Measurements from ENCODE around the gene KRT80. TPM values are rescaled to one million over a fixed set of nuclear protein-coding genes. Genes with fewer than 3 reads are reported as not detected.
A peak's percentile ranks its signal among the peaks of the same experiment; 100 is the strongest.

Gene KRT80
- total RNA-seq, 1 donor from 2014 or later: not detected

DNA sequence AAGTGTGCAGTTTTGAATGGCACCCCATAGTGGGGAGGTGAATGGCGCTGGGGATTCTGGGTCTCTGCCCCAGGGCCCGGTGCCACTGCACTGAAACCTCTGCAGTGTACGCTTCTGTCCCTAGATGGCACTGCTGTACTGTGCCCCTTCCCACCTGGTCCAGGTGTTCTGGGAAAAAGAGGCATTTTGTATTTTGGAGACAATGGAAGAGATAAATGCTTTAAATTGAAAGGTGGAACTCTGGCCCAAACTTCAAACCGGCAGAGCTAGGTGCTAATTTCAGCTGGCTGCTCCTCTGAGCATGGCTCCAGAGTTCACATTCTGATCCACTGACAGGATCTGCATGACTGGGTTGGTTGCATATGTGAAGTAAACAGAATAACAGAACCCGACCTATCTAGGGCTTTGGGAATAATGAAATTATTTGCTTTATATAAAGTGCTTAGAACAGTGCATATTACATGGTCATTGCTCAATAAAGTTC is 52.2 kb downstream of the KRT80 start:
- H3K27ac Mint-ChIP-seq (ENCODE audit: unreplicated experiment): no peak overlapping the region

GRCh38 chr12:52139147-52139546 is 52.7 kb downstream of the KRT80 start:
- Mint-ChIP-seq H3K27me3 (ENCODE audit: unreplicated experiment) (peaks cover 3% of the 10 kb centered on the region), H3K4me1 (ENCODE audit: low read depth, unreplicated experiment) (no peaks in the 10 kb centered on the region), H3K4me3 (ENCODE audit: unreplicated experiment) (no peak overlapping the region), H3K27ac (ENCODE audit: unreplicated experiment) (no peak overlapping the region), H3K9me3 (ENCODE audit: unreplicated experiment) (peaks cover 2% of the 10 kb centered on the region), H3K36me3 (ENCODE audit: unreplicated experiment) (no peaks in the 10 kb centered on the region)
- no peak for TF ChIP-seq CTCF (IDR thresholded peaks at IDR 0.05; ENCODE audit: partially characterized antibody, unreplicated experiment)
- no peak for DNase-seq

More for the DNA sequence above, 52.2 kb downstream of the KRT80 start:
- Mint-ChIP-seq H3K4me1 (ENCODE audit: low read depth, unreplicated experiment) (no peaks in the 10 kb centered on the region), H3K27me3 (ENCODE audit: unreplicated experiment) (peaks cover 3% of the 10 kb centered on the region), H3K4me3 (ENCODE audit: unreplicated experiment) (no peak overlapping the region), H3K9me3 (ENCODE audit: unreplicated experiment) (peaks cover 2% of the 10 kb centered on the region), H3K36me3 (ENCODE audit: unreplicated experiment) (no peaks in the 10 kb centered on the region)
- no peak for DNase-seq
- peak; percentile 53 for TF ChIP-seq CTCF (IDR thresholded peaks at IDR 0.05; ENCODE audit: partially characterized antibody, unreplicated experiment)

GRCh38 chr12:52137746-52138145 is 54.1 kb downstream of the KRT80 start:
- H3K27ac Mint-ChIP-seq (ENCODE audit: unreplicated experiment): no peak overlapping the region
- H3K36me3 Mint-ChIP-seq (ENCODE audit: unreplicated experiment): no peaks in the 10 kb centered on the region
- peaks cover 3% of the 10 kb centered on the region for H3K27me3 Mint-ChIP-seq (ENCODE audit: unreplicated experiment)
- H3K4me1 Mint-ChIP-seq (ENCODE audit: low read depth, unreplicated experiment): no peaks in the 10 kb centered on the region
- H3K4me3 Mint-ChIP-seq (ENCODE audit: unreplicated experiment): no peak overlapping the region
- peaks cover 2% of the 10 kb centered on the region for H3K9me3 Mint-ChIP-seq (ENCODE audit: unreplicated experiment)
- no peak for DNase-seq
- TF ChIP-seq CTCF (IDR thresholded peaks at IDR 0.05; ENCODE audit: partially characterized antibody, unreplicated experiment): no peak

DNA sequence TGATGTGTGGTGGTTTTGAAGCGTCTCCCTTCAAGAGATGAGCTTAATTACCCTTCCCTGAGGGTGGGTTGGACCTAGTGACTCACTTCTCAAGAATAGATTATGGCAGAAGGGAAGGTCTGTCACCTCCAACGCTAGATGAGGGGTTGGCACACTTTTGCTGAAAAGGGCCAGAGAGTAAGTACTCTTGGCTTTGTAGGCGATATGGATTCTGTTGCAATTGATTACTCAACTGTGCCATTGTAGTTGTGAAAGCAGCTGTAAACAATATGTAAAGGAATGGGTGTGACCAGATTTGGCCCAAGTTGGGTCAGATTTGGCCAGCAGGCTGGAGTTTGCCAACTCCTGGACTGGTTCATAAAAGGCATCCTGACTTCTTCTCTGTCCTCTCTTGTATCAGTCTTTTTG is 59.1 kb downstream of the KRT80 start:
- Mint-ChIP-seq H3K4me3 (ENCODE audit: unreplicated experiment) (no peak overlapping the region), H3K9me3 (ENCODE audit: unreplicated experiment) (no peaks in the 10 kb centered on the region)
- DNase-seq: no peak

DNA sequence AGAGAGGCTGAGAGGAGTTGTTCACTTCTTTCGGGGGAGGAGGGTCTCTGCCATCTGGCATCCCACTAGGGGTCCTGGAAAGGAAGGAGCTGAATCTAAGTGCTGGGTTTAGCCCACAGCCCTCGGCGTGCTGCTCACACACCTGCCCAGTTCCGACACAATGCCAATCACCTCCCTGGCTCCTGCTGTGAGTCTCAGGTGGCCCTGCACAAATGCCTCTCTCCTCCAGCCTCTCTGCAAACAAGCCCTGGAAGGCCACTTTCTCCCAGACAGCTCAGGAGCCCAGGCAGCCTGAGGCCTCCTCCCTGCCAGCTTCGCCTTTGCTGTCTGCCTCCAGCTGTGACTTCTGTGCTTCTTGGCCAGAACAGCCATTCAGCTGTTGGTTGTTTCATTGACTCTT is 61.1 kb downstream of the KRT80 start:
- no peak for TF ChIP-seq CTCF (IDR thresholded peaks at IDR 0.05; ENCODE audit: partially characterized antibody, unreplicated experiment)
- DNase-seq: no peak
- H3K4me1 Mint-ChIP-seq (ENCODE audit: low read depth, unreplicated experiment): peaks cover 9% of the 10 kb centered on the region
- no peaks in the 10 kb centered on the region for H3K36me3 Mint-ChIP-seq (ENCODE audit: unreplicated experiment)
- peaks cover 3% of the 10 kb centered on the region for H3K9me3 Mint-ChIP-seq (ENCODE audit: unreplicated experiment)
- no peak overlapping the region for H3K27ac Mint-ChIP-seq (ENCODE audit: unreplicated experiment)
- H3K27me3 Mint-ChIP-seq (ENCODE audit: unreplicated experiment): no peaks in the 10 kb centered on the region
- no peak overlapping the region for H3K4me3 Mint-ChIP-seq (ENCODE audit: unreplicated experiment)

More for the DNA sequence above, 59.1 kb downstream of the KRT80 start:
- no peaks in the 10 kb centered on the region for H3K4me1 Mint-ChIP-seq (ENCODE audit: low read depth, unreplicated experiment)
- no peak overlapping the region for H3K27ac Mint-ChIP-seq (ENCODE audit: unreplicated experiment)
- TF ChIP-seq CTCF (IDR thresholded peaks at IDR 0.05; ENCODE audit: partially characterized antibody, unreplicated experiment): no peak
- no peaks in the 10 kb centered on the region for H3K36me3 Mint-ChIP-seq (ENCODE audit: unreplicated experiment)
- no peaks in the 10 kb centered on the region for H3K27me3 Mint-ChIP-seq (ENCODE audit: unreplicated experiment)
